ENCODE data around the gene C2orf81.

GRCh38 chr2:74392449-74392743 lies 29.0 kb downstream of the C2orf81 start:
- no peak for TF ChIP-seq EZH2 (IDR thresholded peaks at IDR 0.05; ENCODE audit: low read length, unreplicated experiment)
- no peak for TF ChIP-seq CTCF (conservative IDR thresholded peaks at IDR 0.05; ENCODE audit: low read depth, low read length)
- TF ChIP-seq EZH2phosphoT487 (IDR thresholded peaks at IDR 0.05; ENCODE audit: borderline replicate concordance, low read length), result no peak
